ENCODE results near the gene EGR4.
A peak's percentile ranks its signal among the peaks of the same experiment; 100 is the strongest.

EGR4 gene
- 3.9 reads per million, percentile 15 among the genes with 10 or more reads in this experiment for total RNA-seq

DNA sequence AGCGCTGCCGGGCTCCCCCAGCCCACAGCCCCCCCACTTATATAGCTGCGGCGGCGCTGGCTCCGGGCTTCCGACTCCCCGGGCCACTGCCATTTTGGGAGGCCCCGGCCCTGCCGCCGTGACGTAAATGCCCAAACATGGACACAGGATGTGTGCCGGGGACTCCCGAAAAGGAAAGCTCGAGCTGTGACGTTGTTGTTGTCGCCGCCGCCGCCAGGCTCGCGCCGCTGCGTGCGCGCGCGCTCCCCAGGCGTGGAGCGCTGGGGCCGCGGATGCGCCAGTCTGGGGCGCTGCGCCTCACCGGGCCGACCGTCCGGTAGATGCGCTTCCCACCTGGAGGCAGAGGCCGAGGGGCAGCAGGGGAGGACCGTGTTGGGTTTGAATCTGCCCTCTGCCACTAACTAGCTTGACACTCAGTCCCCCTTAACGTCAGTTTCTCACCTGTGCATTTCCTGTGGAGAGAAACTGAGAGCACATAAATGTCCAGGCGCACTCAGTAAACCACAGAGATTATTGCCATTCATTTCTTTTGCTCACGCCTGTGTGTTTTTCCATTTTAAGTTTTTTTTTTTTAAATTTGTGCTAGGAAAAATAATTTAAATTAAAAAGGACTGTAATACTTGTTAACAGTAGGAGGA lies at the start of gene EGR4:
Gene EGR4, minus strand, starts transcription at position 15 of the 638 bp plus-strand sequence. CDS start 231 bp downstream, outside the sequence.
- peak; percentile 90 for DNase-seq

DNA sequence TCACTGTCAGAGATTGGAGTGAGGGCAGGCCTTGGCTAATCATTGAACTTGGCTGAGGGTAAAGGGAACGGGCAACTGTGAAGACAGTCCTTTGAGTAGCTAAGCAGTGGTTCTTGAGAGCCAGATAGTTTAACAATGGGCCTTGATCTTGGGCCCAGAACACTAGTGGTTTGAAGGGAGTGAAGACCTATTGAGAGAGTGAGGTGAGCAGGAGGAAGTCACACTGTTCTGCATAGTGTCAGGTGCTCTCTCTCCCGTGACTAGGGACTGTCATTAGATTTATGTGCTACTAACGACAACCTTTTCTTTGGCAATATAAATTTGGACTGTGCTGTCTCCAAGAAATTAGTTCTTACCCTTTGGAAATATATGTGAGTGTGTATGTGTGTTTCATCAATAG lies 47.7 kb upstream of the EGR4 start:
- DNase-seq, result no peak

GRCh38 chr2:73339201-73339600 lies 45.9 kb upstream of the EGR4 start:
- DNase-seq, result no peak

GRCh38 chr2:73337828-73338227 lies 44.5 kb upstream of the EGR4 start:
- no peak for DNase-seq

DNA sequence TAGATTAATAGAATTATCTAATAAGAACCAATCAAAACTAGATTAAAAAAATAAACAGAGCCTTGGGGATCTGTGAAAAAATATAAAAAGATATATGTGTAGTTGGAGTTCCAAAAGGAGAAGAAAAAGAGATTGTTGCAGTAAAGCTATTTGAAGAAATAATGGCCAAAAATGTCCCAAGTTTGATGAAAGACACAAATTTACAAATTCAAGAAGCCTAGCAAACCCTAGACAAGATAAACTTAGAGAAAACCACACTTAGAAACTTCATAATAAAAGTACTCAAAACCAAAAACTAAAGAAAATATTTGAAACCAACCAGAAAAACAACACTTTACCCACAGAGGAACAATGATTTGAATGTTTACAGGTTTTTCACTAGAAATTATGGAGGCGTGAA lies 41.3 kb upstream of the EGR4 start:
- no peak for DNase-seq

DNA sequence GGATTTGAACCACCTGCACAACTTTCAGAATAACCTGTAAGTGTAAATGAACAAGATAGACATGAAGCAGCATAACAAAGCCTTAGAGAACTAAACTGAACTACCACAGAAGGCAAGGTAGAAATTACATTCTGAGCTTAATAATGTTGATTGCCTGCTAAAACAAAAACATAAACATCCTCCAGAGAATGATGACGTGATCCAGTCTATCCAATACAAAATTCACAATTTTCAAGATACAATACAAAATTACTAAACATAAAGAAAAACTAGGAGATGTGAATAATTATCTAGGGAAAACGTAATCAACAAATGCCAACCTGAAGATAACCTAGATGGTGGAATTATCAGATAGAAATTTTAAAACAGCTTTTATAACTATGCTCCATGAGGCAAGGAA lies 40.7 kb upstream of the EGR4 start:
- DNase-seq, result no peak

DNA sequence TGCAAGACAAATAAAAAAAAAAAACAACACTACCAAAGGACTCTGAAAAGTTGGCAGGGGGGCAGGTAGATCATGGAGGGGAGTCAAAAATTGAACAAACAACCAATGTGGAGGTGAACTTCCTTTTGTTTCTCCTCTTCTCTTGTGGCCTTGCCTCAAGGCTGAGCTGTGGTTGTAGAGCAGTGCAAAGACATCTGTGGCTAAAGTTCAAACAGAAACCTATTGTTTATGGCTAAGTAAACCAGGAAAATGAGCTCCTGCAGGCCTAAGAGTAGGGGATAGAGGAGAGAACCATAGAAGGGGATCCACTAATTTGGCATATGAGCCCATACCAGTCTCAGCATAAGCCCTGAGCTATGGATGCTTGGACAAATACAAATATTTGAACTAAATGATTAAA lies 40.2 kb upstream of the EGR4 start:
- no peak for DNase-seq

GRCh38 chr2:73324126-73324725 lies 30.9 kb upstream of the EGR4 start:
- no peak for DNase-seq

GRCh38 chr2:73323551-73323950 lies 30.2 kb upstream of the EGR4 start:
- DNase-seq, result no peak

- DNase-seq, result no peak
Measured at GRCh38 chr2:73314441-73314840, 21.1 kb upstream of the EGR4 start.

- DNase-seq, result no peak
Measured at GRCh38 chr2:73307720-73308119, 14.4 kb upstream of the EGR4 start.

DNA sequence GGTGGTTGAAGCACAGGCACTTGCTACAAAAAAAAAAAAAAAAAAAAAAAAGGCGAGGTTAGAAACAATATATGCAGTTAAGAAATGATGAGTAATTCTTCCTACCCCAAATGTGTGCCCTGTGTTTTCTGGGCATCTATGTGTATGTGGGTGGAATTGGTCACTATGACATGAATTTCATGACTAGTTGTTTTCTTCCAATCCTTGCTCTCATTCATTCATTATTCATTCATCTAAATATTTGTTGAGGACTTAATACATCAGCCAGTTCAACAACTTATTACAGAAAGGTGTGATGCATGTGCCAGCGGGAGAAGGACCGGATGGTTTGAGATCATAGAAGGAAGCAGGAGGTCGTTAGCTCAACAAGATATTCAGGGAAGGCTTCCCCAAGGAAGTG lies 8.3 kb upstream of the EGR4 start:
- DNase-seq, result no peak

- DNase-seq, result no peak
Measured at GRCh38 chr2:73300926-73301325, 7.6 kb upstream of the EGR4 start.

GRCh38 chr2:73297586-73297985 lies 4.2 kb upstream of the EGR4 start:
- no peak for DNase-seq

DNA sequence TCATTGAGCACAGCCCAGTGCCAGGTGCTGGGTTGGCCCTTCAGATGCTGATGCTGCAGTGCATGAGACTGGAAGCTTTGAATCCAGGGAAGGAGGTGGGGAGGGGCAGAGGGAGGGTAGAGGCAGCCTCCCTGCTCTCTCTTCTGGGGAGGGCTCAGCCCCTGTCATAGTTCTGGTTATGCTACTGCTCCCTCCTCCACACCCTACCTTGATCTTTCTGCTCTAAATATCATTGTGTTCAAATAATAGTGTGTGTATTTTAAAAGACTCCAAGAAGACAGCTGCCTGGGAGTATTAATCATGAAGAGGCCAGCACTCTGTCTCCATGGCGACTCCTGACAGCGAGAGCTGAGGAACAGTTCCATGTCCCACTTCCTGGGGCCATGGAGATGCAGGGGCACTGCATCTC lies 3.8 kb upstream of the EGR4 start:
- DNase-seq, result no peak

DNA sequence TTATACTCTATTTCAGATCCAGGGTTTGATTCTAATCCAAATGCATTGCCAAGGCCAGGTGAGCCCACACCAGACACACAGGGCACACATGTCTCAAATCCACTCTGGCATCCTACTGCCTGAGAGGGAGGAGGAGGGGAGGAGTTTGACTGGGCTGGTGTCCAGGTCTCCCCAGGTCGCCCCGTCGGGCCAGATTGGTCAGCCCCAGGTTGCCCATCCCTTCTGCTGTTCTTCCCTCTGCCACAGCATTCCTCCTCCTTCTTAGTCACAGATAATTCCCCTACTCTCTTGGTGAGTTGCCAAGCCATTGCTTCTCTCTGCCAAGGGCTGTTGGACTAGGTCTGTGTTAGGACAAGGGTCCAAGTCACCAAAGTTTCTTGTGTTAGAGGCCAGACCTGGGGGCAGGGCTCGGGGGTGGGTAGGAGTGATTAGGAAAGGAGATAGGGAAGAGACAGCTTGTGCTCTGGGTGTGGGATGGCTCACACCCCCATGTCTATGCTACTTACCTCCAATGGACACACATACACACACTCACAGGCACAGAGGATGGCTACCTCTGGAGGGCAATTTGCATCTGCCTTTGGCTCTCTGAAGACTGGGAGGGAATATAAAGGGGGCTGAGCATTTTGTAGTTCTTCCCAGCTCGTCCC lies 2.5 kb upstream of the EGR4 start:
- no peak for DNase-seq

DNA sequence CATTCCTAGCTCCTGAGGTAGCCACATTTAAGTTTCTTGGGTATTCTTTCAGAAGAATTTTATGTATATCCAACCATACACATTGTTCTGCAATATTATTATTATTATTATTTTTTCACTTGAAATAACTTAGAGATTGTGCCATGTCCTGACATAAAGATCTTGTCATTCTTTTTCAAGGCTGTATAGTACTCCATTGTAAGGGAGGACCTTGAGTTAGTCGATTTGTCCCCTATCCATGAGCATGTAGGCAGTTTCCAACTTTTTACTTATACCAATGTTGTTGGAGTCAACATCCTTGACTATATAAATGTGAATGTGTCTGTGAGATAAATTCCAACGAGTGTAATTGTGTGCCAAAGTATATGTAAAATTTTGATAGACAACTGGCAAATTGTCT lies 891 bp upstream of the EGR4 start:
- no peak for DNase-seq

- no peak for DNase-seq
Measured at GRCh38 chr2:73292906-73293533, 328 bp downstream of the EGR4 start.

- no peak for DNase-seq
Measured at GRCh38 chr2:73292316-73292905, 937 bp downstream of the EGR4 start.

DNA sequence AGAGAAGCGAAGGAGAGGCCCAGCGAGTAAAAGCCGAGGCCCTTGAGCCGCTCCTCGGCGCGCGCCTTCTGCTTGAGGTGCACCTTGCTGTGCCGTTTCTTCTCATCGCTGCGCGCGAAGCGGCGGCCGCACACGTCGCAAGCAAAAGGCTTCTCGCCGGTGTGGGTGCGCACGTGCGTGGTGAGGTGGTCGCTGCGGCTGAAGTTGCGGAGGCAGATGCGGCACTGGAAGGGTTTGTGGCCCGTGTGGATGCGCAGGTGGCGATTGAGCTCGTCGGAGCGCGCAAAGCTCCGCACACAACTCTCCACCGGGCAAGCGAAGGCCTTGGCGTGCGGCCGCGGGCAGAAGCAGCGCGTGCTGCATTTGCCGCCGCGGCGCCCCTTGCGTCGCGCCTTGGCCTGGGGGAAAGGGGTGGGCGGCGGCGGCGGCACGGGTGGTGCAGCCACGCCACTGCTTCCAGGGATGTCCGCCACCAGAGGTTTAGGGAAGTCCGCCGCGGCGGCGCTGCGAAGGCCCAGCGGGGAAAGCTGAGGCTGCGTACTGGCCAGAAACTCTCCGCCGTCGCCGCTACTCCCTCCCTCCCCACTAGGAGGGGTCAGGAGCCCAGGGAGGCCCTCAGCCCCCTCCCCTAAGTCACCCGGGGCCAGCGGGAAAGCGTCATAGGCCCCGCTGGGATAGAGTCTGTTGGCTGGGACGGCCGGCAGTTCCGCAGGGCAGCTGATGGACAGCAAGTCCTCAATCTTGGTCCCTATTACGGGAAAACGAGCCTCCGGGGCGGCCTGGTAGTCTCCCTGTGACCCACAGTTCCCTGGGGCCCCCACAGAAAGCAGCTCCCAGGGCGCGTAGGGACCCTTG lies 1.7 kb downstream of the EGR4 start:
- DNase-seq, result no peak

GRCh38 chr2:73291093-73291460 lies 2.3 kb downstream of the EGR4 start:
- DNase-seq, result peak; percentile 37

GRCh38 chr2:73290049-73290839 lies 3.1 kb downstream of the EGR4 start:
- DNase-seq, result no peak

Data from effector CD4-positive, alpha-beta T cell (primary cell).